Dendritic cell treated with granulocyte-macrophage colony-stimulating factor and Interleukin-4, amounts not matched to agents 40 ng/mL and 50 ng/mL, for 4 days (primary cell): Measurements from ENCODE around the gene POLR1C.
"Not testable (repeated sequence)": the region's sequence is repeated elsewhere in the genome, so short reads cannot be mapped to it uniquely, and the experiment has no call there.

Experiments
- H3K27ac Mint-ChIP-seq: one replicate; pipeline ENCODE4 v1.8.0; 2022; ENCODE audit warnings: mild to moderate bottlenecking, mixed read lengths
- H3K27me3 Mint-ChIP-seq: one replicate; pipeline ENCODE4 v1.8.0; 2022; ENCODE audit warnings: mild to moderate bottlenecking, mixed read lengths
- H3K36me3 Mint-ChIP-seq: one replicate; pipeline ENCODE4 v1.8.0; 2022; ENCODE audit warnings: low read depth, mixed read lengths
- H3K4me1 Mint-ChIP-seq: one replicate; pipeline ENCODE4 v1.8.0; 2022; ENCODE audit warnings: low read depth, mixed read lengths
- H3K4me3 Mint-ChIP-seq: one replicate; pipeline ENCODE4 v1.8.0; 2022; ENCODE audit warnings: mild to moderate bottlenecking, moderate library complexity, mixed read lengths
- H3K9me3 Mint-ChIP-seq: one replicate; pipeline ENCODE4 v1.8.0; 2022; ENCODE audit warnings: mixed read lengths
- intact Hi-C: fragments of 100-400 bp; cut with micrococcal nuclease; formaldehyde crosslinking; loops from one replicate; pipeline ENCODE4 v1.15.0; 2022

POLR1C gene

DNA sequence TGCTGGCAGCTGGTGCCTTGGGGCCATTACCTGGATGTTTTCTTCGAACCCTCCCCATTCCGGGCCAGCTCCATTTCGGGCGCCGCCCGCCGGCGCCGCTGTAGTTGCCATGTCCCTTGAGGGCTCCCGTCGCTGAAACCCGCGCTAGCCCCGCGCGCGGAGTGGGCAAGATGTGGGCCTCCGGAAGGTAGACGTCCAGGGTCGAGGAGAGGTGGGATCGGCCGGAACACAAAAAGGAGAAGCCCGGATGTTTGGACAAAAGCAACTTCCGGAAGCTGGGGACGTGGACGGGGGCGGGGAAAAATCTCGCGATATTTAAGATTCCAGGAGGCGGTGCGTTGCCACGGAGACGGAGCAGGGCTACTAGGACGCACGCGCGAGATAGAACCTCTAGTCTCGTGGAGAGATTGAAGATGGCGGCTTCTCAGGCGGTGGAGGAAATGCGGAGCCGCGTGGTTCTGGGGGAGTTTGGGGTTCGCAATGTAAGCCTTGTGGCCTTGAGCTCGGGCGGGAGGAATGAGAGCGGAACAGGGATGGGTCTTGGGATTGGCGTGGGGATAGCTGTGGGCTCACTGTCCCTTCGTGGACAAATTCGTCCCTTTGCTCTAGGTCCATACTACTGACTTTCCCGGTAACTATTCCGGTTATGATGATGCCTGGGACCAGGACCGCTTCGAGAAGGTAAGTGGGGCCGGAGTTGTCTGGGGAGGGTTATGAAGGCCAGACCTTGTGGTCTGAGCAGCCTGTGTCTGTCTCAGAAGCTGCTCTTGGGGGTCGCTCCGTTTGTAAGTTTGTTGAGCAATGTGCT is at the start of gene POLR1C, which contains the start of gene YIPF3:
Gene POLR1C (plus strand): TSS at position 393 of the 808 bp plus-strand sequence. CDS start 21 bp downstream, at position 414.
Gene YIPF3 (minus strand): TSS at position 230 of the 808 bp plus-strand sequence. CDS start 119 bp downstream, at position 111.
- no peak within 1 kb of the TSS for H3K27ac Mint-ChIP-seq
- no peak within 1 kb of the TSS for H3K4me3 Mint-ChIP-seq
- intact Hi-C loops = no loop called here
- H3K27me3 Mint-ChIP-seq = no peaks in the 10 kb centered on the region
- H3K4me1 Mint-ChIP-seq = peaks cover 41% of the 10 kb centered on the region
- no peaks in the 10 kb centered on the region for H3K36me3 Mint-ChIP-seq
- H3K9me3 Mint-ChIP-seq = no peaks in the 10 kb centered on the region

GRCh38 chr6:43467265-43467664 is 49.6 kb upstream of the POLR1C start:
- H3K4me3 Mint-ChIP-seq, H3K27ac Mint-ChIP-seq, H3K36me3 Mint-ChIP-seq, H3K9me3 Mint-ChIP-seq, H3K4me1 Mint-ChIP-seq, intact Hi-C loops: not testable (repeated sequence)
- H3K27me3 Mint-ChIP-seq = peaks cover 38% of the 10 kb centered on the region

DNA sequence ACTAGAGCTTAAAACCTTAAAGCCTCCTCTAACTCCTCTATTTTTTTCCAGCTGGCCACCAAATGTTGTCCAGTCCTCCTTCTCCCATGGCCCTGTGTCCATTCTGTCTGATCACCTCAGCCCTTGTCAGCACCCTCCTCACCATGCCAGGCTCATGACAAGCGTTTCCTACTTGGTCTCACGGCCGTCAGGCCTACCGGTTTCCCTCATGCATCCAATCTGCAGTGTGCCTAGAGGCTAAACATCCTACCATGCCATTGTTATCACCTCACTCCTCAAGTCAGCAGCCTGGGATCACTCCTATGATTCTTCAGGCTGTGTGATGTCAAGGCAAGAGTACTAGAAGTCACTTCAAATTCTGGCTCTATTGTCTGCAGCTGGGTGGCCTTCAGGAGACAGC is 49.1 kb upstream of the POLR1C start:
- H3K9me3 Mint-ChIP-seq = no peaks in the 10 kb centered on the region
- intact Hi-C loops = no loop called here
- H3K36me3 Mint-ChIP-seq = no peaks in the 10 kb centered on the region
- H3K4me1 Mint-ChIP-seq = no peaks in the 10 kb centered on the region
- H3K4me3 Mint-ChIP-seq = no peak overlapping the region
- H3K27me3 Mint-ChIP-seq = peaks cover 33% of the 10 kb centered on the region
- no peak overlapping the region for H3K27ac Mint-ChIP-seq

DNA sequence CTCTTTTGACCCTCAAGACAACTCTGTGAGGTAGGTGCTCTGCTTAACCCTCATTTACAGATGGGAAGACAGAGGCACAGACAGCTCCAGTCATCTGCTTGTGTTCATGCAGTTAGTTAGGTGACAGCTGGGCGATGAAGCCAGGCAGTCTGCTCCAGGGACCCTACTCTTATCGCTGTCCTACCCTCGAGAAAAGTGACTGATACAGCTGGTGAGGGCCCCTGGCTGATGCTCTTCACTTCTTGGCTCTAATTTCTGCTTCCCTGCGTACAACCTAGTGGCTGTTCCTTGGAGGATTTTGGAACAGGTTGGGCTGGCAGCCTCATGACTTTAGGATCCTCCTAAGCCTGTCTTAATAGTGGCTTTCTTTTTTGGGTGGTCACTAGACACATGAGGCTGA is 48.6 kb upstream of the POLR1C start:
- Mint-ChIP-seq H3K36me3 (no peaks in the 10 kb centered on the region), H3K27me3 (peaks cover 29% of the 10 kb centered on the region), H3K4me3 (no peak overlapping the region), H3K27ac (no peak overlapping the region), H3K9me3 (no peaks in the 10 kb centered on the region), H3K4me1 (no peaks in the 10 kb centered on the region)
- intact Hi-C loops = no loop called here

- H3K9me3 Mint-ChIP-seq = no peaks in the 10 kb centered on the region
- no peaks in the 10 kb centered on the region for H3K36me3 Mint-ChIP-seq
- no peak overlapping the region for H3K4me3 Mint-ChIP-seq
- intact Hi-C loops = no loop called here
- no peaks in the 10 kb centered on the region for H3K4me1 Mint-ChIP-seq
- no peak overlapping the region for H3K27ac Mint-ChIP-seq
- peaks cover 24% of the 10 kb centered on the region for H3K27me3 Mint-ChIP-seq
These were observed 47.9 kb upstream of the POLR1C start for GRCh38 chr6:43468748-43469681.

DNA sequence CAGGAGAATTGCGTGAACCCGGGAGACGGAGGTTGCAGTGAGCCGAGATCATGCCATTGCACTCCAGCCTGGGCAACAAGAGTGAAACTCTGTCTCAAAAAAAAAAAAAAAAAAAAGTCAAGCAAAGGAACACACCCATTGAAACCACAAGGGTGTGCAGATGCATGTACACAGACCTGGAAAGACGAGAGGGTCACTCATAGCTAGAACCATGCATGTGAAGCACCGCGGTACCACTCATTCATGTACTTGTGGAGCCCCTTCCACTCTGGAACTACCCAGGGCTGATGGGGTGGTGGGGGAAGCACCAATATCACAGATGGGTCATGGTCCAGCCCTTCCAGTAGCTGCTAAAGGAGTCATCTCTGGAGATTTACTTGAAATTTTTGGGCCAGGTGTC is 46.9 kb upstream of the POLR1C start:
- intact Hi-C loops = no loop called here
- Mint-ChIP-seq H3K27ac (no peak overlapping the region), H3K4me3 (no peak overlapping the region), H3K36me3 (no peaks in the 10 kb centered on the region), H3K4me1 (no peaks in the 10 kb centered on the region), H3K9me3 (no peaks in the 10 kb centered on the region), H3K27me3 (peaks cover 20% of the 10 kb centered on the region)

DNA sequence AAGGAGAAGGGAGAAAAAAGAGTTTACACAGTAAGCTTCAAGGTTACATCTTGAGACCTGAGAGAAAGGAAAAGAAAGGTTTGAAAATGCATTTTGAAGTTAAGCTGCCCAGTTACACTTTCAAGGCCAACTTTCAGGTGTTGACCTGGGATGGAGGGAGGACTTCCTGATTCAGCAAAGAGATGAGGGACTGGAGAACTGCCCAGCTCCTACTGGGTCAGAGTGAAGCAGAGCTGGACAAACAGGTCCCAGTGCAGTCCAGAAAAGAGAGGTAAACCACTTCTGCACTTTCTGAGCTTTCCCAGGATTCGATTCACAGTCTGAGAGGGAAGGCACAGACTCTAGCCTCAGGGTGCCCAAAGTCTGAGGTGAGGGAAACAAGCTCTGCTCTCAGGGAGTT is 45.5 kb upstream of the POLR1C start:
- Mint-ChIP-seq H3K4me3 (no peak overlapping the region), H3K27ac (no peak overlapping the region), H3K4me1 (no peaks in the 10 kb centered on the region), H3K9me3 (no peaks in the 10 kb centered on the region), H3K27me3 (peaks cover 20% of the 10 kb centered on the region), H3K36me3 (no peaks in the 10 kb centered on the region)
- intact Hi-C loops = no loop called here

DNA sequence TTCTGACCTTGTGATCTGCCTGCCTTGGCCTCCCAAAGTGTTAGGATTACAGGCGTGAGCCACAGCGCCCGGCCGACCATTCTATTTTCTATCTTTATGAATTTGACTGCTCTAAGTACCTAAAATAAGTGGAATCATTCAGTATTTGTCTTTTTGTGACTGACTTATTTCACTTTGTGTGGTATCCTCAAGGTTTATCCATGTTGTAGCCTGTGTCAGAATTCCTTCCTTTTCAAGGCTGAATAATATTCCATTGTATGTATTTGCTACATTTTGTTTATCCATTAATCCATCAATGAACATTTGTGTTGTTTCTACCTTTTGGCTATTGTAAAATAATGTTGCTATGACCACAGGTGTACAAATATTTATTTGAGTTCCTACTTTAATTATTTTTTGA is 44.4 kb upstream of the POLR1C start:
- intact Hi-C loops = no loop called here
- no peak overlapping the region for H3K4me3 Mint-ChIP-seq

GRCh38 chr6:43475516-43475915 is 41.4 kb upstream of the POLR1C start:
- Mint-ChIP-seq H3K27ac (no peak overlapping the region), H3K27me3 (peaks cover 7% of the 10 kb centered on the region), H3K4me3 (no peak overlapping the region), H3K4me1 (peaks cover 30% of the 10 kb centered on the region), H3K36me3 (peaks cover 8% of the 10 kb centered on the region), H3K9me3 (no peaks in the 10 kb centered on the region)
- intact Hi-C loops = no loop called here

More for the DNA sequence above, 44.4 kb upstream of the POLR1C start:
- H3K27me3 Mint-ChIP-seq = peaks cover 17% of the 10 kb centered on the region
- H3K9me3 Mint-ChIP-seq = no peaks in the 10 kb centered on the region
- peaks cover 9% of the 10 kb centered on the region for H3K4me1 Mint-ChIP-seq
- H3K36me3 Mint-ChIP-seq = peaks cover 4% of the 10 kb centered on the region
- no peak overlapping the region for H3K27ac Mint-ChIP-seq

DNA sequence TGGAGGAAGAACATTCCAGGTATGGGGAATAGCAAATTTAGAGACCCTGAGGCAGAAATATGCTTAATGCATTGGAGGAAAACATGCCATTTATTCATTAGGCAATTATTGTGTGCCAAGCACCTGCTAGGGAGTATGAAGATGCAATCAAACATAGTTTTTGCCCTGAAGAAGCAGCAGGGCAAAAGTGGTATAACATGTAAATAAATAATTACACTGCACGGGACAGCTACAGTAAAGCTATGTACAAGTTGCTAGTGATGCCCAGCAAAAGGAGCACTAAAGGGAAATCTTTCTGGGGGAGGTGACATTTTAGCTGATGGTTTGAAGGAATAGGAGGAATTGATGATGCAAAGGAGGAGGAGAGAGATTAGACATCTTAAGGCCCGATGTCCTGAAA is 40.1 kb upstream of the POLR1C start:
- H3K4me1 Mint-ChIP-seq = peaks cover 35% of the 10 kb centered on the region
- intact Hi-C loops = no loop called here
- H3K9me3 Mint-ChIP-seq = no peaks in the 10 kb centered on the region
- H3K4me3 Mint-ChIP-seq = no peak overlapping the region
- H3K27ac Mint-ChIP-seq = peak overlapping the region; percentile 100
- H3K36me3 Mint-ChIP-seq = peaks cover 10% of the 10 kb centered on the region
- no peaks in the 10 kb centered on the region for H3K27me3 Mint-ChIP-seq

- intact Hi-C loops = no loop called here
- Mint-ChIP-seq H3K9me3 (no peaks in the 10 kb centered on the region), H3K36me3 (peaks cover 16% of the 10 kb centered on the region), H3K4me1 (peaks cover 40% of the 10 kb centered on the region), H3K27ac (peak within 1 kb of the TSS; percentile 100), H3K27me3 (no peaks in the 10 kb centered on the region), H3K4me3 (peak within 1 kb of the TSS; percentile 99)
These were observed 39.5 kb upstream of the POLR1C start, which contains the start of gene TJAP1 for GRCh38 chr6:43477235-43478007. Gene TJAP1, plus strand, starts transcription at chr6:43477570. Its CDS starts 21,432 bp downstream, at chr6:43499002.

DNA sequence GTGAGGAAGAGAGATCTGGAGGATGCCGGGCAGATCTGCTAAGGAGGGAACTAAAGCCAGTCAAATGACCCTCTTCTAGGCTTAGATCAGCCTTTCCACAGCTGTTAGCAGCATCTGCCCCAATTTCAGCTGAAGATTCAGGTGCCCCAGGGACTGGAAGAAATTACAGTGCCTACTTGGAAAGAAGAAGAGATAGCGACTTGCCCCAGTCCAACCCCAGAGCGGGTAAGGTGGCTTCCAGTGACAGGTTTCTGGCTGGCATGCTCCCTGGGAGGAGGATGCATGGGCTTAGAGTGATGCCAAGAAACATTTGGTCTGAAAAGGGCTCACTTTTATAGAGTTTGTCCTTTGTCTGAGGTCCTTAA is 38.9 kb upstream of the POLR1C start:
- Mint-ChIP-seq H3K9me3 (no peaks in the 10 kb centered on the region), H3K27me3 (no peaks in the 10 kb centered on the region), H3K27ac (peak overlapping the region; percentile 100), H3K36me3 (peaks cover 20% of the 10 kb centered on the region), H3K4me3 (peak overlapping the region; percentile 99), H3K4me1 (peaks cover 42% of the 10 kb centered on the region)
- intact Hi-C loops = no loop called here

DNA sequence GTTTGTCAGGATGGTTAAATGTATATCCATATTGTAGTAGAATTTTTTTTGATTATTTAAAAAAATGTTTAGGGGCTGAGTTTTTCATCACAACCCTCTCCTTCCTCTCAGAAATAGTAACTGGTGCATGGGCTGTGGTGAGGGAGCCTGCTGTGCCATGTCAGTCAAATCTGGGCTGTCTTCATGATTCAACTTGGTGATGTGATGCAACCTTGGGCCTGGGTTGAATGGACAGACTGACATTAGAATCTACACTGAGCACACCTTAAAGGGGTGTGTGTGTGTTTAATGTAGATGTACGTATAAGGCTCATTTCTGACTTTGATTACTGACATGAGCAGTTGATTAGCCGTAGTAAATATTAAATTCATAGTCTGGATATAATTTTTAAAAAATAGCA is 35.8 kb upstream of the POLR1C start:
- no peaks in the 10 kb centered on the region for H3K9me3 Mint-ChIP-seq
- H3K4me3 Mint-ChIP-seq = no peak overlapping the region
- H3K36me3 Mint-ChIP-seq = peaks cover 40% of the 10 kb centered on the region
- intact Hi-C loops = no loop called here
- H3K27me3 Mint-ChIP-seq = no peaks in the 10 kb centered on the region
- peaks cover 42% of the 10 kb centered on the region for H3K4me1 Mint-ChIP-seq
- no peak overlapping the region for H3K27ac Mint-ChIP-seq
